GM18526 (cell line): ENCODE results near the gene STX16.

Source experiments
- POLR2A ChIP-seq: IDR thresholded peaks from 3 replicates; pipeline ENCODE4 v1.6.1; 2011; ENCODE audit not compliant: insufficient read length; ENCODE audit errors: extremely low read depth

STX16 gene

GRCh38 chr20:58650776-58651558 is at the start of gene STX16:
Gene STX16 (plus strand): TSS chr20:58651283. CDS start chr20:58652007, 724 bp downstream.
- peak; percentile 67 for TF ChIP-seq POLR2A

GRCh38 chr20:58602124-58602523 is 49.0 kb upstream of the STX16 start:
- no peak for TF ChIP-seq POLR2A

- no peak for TF ChIP-seq POLR2A
Measured at GRCh38 chr20:58603721-58604120, 47.4 kb upstream of the STX16 start.

- TF ChIP-seq POLR2A: no peak
Measured at GRCh38 chr20:58604128-58604881, 46.8 kb upstream of the STX16 start.

- no peak for TF ChIP-seq POLR2A
Measured at GRCh38 chr20:58605292-58606065, 45.6 kb upstream of the STX16 start.

- no peak for TF ChIP-seq POLR2A
Measured at GRCh38 chr20:58606184-58606583, 44.9 kb upstream of the STX16 start.

- TF ChIP-seq POLR2A: no peak
Measured at GRCh38 chr20:58608096-58608840, 42.8 kb upstream of the STX16 start.

GRCh38 chr20:58609026-58609425 is 42.1 kb upstream of the STX16 start:
- TF ChIP-seq POLR2A: no peak

- TF ChIP-seq POLR2A: no peak
Measured at GRCh38 chr20:58610071-58610800, 40.8 kb upstream of the STX16 start.

- TF ChIP-seq POLR2A: no peak
Measured at GRCh38 chr20:58610811-58611210, 40.3 kb upstream of the STX16 start.

- TF ChIP-seq POLR2A: no peak
Measured at GRCh38 chr20:58611236-58612030, 39.6 kb upstream of the STX16 start.

GRCh38 chr20:58612121-58612691 is 38.9 kb upstream of the STX16 start:
- no peak for TF ChIP-seq POLR2A

GRCh38 chr20:58613061-58613854 is 37.8 kb upstream of the STX16 start:
- no peak for TF ChIP-seq POLR2A

- TF ChIP-seq POLR2A: no peak
Measured at GRCh38 chr20:58614366-58614765, 36.7 kb upstream of the STX16 start.
